GM21390 (cell line): ENCODE results near the gene ORAI3.

Experiments
- ATAC-seq: cut with Tn5 transposase; IDR thresholded peaks from one replicate; pipeline ENCODE4 v1.9.1; 2021; ENCODE audit not compliant: unreplicated experiment

ORAI3 gene

GRCh38 chr16:30946671-30947540 is 2.0 kb upstream of the ORAI3 start:
- ATAC-seq: no peak

- ATAC-seq: no peak
Measured at GRCh38 chr16:30947541-30947858, 1.4 kb upstream of the ORAI3 start.

DNA sequence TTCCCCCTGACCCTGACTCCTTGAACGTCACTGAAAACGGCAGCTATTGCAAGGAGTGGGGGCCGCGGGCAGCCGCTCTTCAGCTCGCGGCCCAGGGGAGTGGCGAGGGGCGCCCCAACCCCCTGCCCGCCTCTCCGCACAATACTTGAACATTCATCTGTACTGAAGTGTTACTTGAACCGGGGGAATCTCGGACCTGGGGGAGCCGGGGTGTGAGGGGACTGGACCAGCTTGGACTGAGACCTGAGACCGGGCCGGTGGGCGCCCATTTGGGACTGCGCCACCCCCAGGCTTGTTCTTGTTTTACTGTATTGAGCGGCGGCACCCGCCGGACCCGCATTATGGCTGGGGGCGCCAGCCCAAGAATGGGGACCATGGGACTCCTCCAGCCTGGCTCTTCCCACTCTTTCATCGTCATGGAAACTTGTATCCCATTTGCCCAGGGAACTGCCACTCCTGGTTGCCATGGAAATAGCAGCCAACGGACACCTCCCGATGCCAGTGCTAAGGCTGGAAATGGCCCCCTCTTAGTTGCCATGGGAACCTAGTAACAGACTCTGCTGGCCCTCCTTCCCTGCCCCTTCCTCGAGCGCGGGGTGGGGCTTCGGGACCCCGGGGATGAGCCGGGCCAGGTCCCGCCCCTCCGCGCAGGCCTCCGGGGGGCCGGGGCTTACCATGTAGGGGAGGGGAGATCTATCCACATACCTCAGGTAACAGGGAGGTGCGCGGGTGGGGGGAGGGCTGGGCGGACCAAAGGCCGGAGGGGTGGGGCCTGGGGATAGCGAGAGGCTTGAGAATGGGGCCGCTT is 805 bp upstream of the ORAI3 start:
- ATAC-seq: no peak

DNA sequence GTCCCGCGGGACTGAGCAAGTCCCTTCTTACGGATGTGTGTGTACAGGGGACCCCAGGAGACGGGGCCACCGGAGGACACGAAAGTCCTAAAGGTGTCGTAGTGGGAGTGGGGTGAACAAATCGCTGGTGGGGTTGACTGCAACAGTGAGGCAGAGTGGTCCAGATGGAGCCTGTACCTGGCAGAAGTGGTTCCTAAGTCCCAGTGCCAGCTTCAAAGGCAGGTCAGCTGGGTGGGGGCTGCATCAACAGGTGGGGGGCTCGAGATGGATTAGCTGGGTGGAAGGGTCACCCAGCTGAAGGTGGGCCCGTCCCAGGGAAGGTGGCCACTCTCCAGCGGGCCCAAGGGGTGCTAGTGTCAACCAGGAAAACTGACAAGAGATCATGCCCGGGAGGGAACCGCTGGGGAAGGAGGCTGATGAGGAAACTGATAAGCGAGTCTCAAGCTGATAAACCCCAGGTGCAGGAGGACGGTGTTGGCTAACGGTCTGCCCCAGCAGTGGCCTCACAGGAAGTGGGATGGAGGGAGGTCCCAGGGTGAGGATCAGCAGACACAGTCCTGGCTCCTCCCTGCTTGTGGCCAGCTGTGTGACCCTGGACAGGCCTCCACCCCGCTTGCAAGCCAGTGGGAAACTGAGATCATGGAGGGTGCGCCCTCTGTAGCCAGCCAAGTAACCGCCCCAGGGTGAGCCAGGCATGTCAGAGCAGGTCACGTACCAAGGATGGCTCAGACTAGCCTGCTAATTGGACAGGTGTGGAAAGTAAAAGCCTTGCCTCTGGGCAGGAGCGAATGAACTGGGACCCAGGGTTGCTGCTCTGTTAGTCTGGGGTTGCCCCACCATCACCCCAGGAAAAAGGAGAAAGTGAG is 1.0 kb downstream of the ORAI3 start:
- peak; percentile 59 for ATAC-seq

- no peak for ATAC-seq
Measured at GRCh38 chr16:30950516-30951065, 1.7 kb downstream of the ORAI3 start.

GRCh38 chr16:30951193-30951592 is 2.3 kb downstream of the ORAI3 start:
- ATAC-seq: no peak

- no peak for ATAC-seq
Measured at GRCh38 chr16:30951750-30952149, 2.9 kb downstream of the ORAI3 start.

DNA sequence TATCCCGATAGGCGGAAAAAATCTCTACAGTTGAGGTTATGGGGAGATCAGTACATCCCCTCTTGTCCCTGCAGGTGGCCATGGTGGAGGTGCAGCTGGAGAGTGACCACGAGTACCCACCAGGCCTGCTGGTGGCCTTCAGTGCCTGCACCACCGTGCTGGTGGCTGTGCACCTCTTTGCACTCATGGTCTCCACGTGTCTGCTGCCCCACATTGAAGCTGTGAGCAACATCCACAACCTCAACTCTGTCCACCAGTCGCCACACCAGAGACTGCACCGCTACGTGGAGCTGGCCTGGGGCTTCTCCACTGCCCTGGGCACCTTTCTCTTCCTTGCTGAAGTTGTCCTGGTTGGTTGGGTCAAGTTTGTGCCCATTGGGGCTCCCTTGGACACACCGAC is 4.2 kb downstream of the ORAI3 start:
- no peak for ATAC-seq

DNA sequence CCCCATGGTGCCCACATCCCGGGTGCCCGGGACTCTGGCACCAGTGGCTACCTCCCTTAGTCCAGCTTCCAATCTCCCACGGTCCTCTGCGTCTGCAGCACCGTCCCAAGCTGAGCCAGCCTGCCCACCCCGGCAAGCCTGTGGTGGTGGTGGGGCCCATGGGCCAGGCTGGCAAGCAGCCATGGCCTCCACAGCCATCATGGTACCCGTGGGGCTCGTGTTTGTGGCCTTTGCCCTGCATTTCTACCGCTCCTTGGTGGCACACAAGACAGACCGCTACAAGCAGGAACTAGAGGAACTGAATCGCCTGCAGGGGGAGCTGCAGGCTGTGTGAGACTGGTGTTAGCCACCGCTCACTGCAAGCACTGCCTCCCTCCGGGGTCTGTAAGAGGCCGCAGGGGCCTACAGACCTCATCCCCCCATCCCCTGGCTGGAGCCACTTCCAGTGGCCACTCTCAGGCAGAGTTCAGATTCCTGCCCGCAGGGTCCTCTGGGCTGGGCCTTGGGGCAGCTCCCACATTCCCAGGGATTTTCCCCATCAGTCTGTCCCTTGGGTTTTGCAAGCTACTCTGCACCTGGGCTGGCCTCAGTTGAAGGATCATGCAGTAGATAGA is 4.8 kb downstream of the ORAI3 start:
- no peak for ATAC-seq

DNA sequence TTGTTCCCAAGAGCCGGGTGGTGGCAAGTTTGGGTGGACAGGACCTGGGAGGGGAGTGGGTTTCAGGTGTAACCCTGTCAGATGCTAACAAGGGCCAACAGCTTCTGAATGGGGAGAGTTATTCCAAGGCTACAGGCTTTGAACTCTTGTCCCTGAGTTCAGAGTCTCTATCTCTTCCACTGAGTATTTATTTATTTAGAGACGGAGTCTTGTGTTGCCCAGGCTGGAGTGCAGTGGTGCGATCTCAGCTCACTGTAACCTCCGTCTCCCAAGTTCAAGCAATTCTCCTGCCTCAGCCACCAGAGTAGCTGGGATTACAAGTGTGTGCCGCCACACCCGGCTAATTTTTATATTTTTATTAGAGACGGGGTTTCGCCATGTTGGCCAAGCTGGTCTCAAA is 6.1 kb downstream of the ORAI3 start:
- ATAC-seq: no peak

DNA sequence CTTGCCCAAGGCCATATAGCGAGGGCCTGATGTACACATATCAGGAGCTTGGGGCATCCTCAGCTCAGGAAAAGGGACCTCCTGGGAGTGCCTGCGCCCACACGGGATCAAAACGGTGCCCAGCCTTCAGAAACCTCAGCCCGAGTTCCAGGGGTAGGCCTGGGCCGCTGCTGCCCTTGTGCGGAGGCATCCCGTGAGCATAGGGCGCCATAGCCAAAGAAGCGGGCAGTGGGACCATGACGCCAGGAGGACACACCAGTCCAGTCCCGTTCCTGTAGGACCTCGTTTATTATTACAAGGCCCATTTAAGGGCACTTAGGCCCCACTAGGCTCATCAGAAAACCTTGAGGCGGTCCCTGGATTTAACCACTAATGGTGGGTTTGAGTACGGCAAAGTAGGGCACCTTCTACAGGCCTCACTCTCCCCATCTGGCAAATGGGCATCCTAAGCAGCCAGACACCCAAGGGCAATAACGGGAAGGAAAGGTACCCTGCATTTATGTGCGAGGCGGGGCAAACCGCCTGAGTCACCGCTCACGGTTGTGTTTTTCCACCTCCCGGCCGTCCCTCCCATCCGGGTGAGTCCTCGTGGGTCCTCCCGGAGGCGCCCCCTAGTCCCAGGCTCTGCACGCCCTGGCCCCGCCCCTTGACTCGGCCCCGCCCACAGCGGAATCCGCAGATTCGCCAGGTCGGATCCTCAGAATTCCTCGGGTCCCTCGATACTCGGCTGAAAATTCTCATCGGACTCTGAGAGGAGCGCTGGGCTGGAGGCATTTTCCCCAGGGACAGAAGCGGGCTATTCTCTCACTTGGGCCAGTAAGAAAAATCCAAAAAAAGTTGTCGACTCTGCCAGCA is 8.0 kb downstream of the ORAI3 start:
- peak; percentile 42 for ATAC-seq

DNA sequence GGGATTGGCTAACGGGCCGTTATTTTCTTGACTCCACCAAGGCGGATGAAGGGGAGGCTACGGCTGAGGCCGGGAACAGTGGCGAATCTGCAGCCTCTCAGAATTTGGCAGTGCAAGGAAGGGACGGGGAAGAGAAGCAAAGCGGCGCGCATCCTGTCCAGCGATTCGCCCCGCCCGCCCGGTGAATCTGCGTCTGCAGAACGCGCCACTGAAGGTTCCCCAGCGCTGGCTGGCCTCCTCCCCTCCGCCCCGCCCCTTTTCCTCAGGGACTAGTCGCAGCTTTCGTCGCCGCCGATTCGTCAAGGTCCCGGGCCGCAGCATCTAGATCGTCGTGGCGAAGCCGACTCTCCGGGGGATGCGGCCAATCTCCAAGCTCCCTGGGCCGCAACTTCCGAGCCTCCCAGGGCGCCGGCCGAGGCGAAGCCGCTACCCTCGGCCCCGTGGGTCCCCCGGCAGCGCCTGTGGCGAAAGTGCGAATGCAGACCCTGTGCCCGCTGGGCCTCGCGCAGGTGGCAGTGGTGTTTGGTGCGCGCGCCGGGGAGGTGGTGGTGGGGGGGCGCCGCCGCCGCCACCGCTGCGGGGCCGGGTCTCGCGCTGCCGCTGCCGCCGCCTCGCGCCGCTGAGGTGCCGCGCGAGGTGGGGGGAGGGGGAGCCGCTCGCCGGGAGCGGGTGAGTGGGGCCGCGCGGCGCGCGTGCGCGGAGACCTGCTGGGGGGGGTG is 8.7 kb downstream of the ORAI3 start, which contains the start of gene SETD1A:
SETD1A (plus strand) TSS at position 299 of the 719 bp plus-strand sequence. CDS start 978 bp downstream, outside the sequence.
- ATAC-seq: peak; percentile 68

DNA sequence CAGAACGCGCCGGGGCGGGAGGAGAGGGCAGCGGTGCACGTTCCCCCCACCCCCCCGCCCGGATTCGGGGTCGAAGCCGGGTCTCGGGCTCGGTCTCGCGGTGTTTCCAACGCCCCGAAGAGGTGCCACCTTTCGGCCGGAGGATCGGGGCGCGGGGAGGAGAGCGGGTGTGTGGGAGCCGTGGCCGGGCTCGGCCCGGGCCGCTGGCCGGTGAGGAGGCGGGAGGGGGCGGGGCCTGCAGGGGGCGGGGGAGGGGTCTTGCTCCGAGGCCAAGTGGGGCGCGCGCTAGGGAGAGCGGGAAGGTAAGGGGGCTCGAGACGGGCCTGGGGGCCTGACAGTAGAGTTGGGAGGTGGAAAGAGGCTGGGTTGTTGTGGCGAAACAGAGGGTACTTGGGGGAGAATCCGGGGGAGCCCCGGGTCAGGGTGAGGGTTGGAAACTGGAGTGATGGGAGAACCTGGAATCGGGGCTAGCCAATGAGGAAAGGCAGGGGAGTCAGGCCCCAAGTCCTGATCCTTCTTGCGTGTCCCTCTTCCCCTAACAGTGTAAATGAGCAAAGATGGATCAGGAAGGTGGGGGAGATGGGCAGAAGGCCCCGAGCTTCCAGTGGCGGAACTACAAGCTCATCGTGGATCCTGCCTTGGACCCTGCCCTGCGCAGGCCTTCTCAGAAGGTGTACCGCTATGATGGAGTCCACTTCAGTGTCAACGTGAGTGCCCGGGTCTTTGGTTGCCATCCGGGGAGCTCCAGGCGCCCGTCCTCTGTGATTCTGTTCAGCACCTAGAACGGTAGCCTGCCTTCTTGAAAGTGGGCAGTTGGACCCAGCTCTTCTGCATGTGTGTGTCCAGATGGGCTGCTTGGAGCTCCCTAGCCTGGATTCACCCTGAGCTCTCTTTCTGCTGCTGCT is 9.6 kb downstream of the ORAI3 start:
- ATAC-seq: peak; percentile 31

DNA sequence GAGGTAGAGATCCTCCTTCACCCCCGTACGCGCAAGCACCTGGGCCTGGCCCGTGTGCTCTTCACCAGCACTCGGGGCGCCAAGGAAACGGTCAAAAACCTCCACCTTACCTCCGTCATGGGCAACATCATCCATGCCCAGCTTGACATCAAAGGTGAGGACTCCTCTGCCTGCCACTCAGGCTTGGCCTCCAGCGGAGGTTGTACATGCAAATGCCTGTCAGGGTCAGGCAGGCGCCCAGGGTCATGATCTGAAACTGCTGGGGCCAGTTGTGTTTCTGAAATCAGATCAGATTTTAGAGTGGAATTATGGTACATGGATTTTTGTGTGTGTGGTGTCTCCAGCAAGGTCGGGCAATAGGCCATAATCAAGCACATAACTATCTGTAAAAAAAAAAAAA is 12.5 kb downstream of the ORAI3 start:
- no peak for ATAC-seq

GRCh38 chr16:30963925-30964511 is 15.2 kb downstream of the ORAI3 start:
- no peak for ATAC-seq

GRCh38 chr16:30964574-30965226 is 15.8 kb downstream of the ORAI3 start:
- ATAC-seq: no peak

DNA sequence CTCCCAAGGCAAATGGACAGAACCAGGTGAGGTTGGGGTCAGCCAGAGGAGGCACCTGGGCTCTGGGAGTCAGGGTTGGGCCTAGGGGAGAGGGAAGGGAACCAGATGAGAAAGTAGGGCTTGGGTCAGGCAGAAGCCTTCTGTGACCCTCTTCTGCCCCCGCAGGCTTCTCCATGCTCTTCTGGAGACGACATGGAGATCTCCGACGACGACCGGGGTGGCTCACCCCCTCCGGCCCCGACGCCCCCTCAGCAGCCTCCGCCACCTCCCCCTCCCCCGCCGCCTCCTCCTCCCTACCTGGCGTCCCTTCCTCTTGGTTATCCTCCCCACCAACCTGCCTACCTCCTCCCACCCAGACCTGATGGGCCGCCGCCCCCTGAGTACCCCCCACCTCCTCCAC is 16.6 kb downstream of the ORAI3 start:
- ATAC-seq: no peak
